Heart left ventricle (tissue), 13 donors: ENCODE data around the gene UBE2M.

ENCODE experiments used
- CTCF ChIP-seq, 12 donors: fragments of 200-600 bp; sonication (generic) in 4 of 12; IDR thresholded peaks; one replicate each; pipeline versions ENCODE4 v1.5.0 to v1.8.0; 2018 to 2022; ENCODE audit warnings: antibody characterized with exemption in 12 of 12, mild to moderate bottlenecking in 5 of 12
- POLR2A ChIP-seq, 2 donors: fragments of 450-650 bp; IDR thresholded peaks; one replicate each; pipeline ENCODE4 v1.6.1; 2017; ENCODE audit warnings: antibody characterized with exemption in 2 of 2, mild to moderate bottlenecking in 2 of 2, moderate library complexity in 2 of 2
- donor health status: ischemic (EF 13 %, LVEDD 7.1; RV severe dilation, severe dysfunction).
- donor health status: DM: no; HTN: yes; CAD: no.
- donor health status: DM: no; HTN: no; CAD: no.
- donor health status: ischemic (EF 25% LVEDD 6.9; RV normal size, moderate dysfunction).
- donor health status: ischemic (EF 25% LVEDD 5.7; RV mildly dilated, moderate dysfunction).
- donor health status: ischemic (EF 35%, LVEDD 5.7; RV mildly dilated, moderate dysfunction).
- donor health status: nonischemic (EF 11% LVEDD 7.7; RV severe dilation, severe dysfunction).
- donor health status: DM: yes; HTN: yes; CAD: no.
- donor health status: PGD.
- donor health status: ischemic (EF 29% LVEDD 5.4; RV normal size, mild dysfunction).
- donor health status: nonischemic (EF 23%, LVEDD 6.1; RV moderate dilation, normal function).

GRCh38 chr19:58553799-58554493 lies 4.5 kb downstream of the UBE2M start:
- TF ChIP-seq CTCF (IDR thresholded peaks at IDR 0.05) (no peak), POLR2A (IDR thresholded peaks at IDR 0.05) (no peak)
